GM12878 (cell line): ENCODE measurements around the gene PAPPA. TPM values are rescaled to one million over a fixed set of nuclear protein-coding genes. Genes with fewer than 3 reads are reported as not detected.

Experiments used
- CTCF ChIP-seq, 3 experiments: IDR thresholded peaks in 2 of 3; conservative IDR thresholded peaks in 1 of 3; 2 replicates each; pipeline ENCODE4 v1.5.1; 2011; ENCODE audit warnings: low read depth in 3 of 3, low read length in 3 of 3, mild to moderate bottlenecking in 3 of 3, control low read depth in 2 of 3, moderate library complexity in 2 of 3, inconsistent platforms in 1 of 3, mixed read lengths in 1 of 3; ENCODE audit not compliant: control insufficient read depth in 2 of 3, insufficient read depth in 1 of 3; ENCODE audit errors: extremely low read depth in 1 of 3
- E2F4 ChIP-seq: IDR thresholded peaks from 2 replicates; pipeline ENCODE4 v1.6.1; 2012; ENCODE audit warnings: low read depth, low read length, improper control_type of control experiment
- FOXM1 ChIP-seq: IDR thresholded peaks from 2 replicates; pipeline ENCODE4 v1.6.1; 2012; ENCODE audit warnings: low read depth, mild to moderate bottlenecking, inconsistent platforms, low read length, moderate library complexity
- HCFC1 ChIP-seq: fragments of 150-350 bp; IDR thresholded peaks from 2 replicates; pipeline ENCODE4 v1.6.1; 2014; ENCODE audit warnings: low read length
- MAX ChIP-seq: IDR thresholded peaks from 2 replicates; pipeline ENCODE4 v1.6.1; 2012; ENCODE audit warnings: low read depth, low read length, improper control_type of control experiment
- MEF2A ChIP-seq: IDR thresholded peaks from 2 replicates; pipeline ENCODE4 v1.6.1; 2011; ENCODE audit warnings: low read depth, mild to moderate bottlenecking, low read length, moderate library complexity; ENCODE audit not compliant: insufficient read depth
- NFIC ChIP-seq: IDR thresholded peaks from 2 replicates; pipeline ENCODE4 v1.6.1; 2012; ENCODE audit warnings: low read depth, mild to moderate bottlenecking, inconsistent platforms, low read length, moderate library complexity
- NFYB ChIP-seq: IDR thresholded peaks from 2 replicates; pipeline ENCODE4 v1.6.1; 2011; ENCODE audit warnings: low read depth, mild to moderate bottlenecking, low read length, improper control_type of control experiment, moderate library complexity; ENCODE audit not compliant: insufficient read depth
- ZBTB4 ChIP-seq: fragments of 450-650 bp; formaldehyde crosslinking; IDR thresholded peaks from 2 replicates; pipeline ENCODE4 v1.4.0; 2022; ENCODE audit warnings: mild to moderate bottlenecking, moderate library complexity
- ZZZ3 ChIP-seq: IDR thresholded peaks from 2 replicates; pipeline ENCODE4 v1.6.1; 2011; ENCODE audit warnings: low read depth; ENCODE audit not compliant: control insufficient read depth, insufficient read length
- polyA plus RNA-seq, 11 experiments: library from polyadenylated mRNA; depleted of rRNA in 4 of 11; unstranded in 6 of 11; stranded (reverse) in 5 of 11; fragments of >200 nt; fragmentation: Nextera tagmentation in 4 of 11; fragmentation: Illumina TruSeq in 1 of 11; extraction: Ambion mirVana in 4 of 11; extraction: Trizol in 1 of 11; gene quantifications; 1 replicate in 1 of 11; 2 replicates in 10 of 11; pipeline versions ENCODE4 v1.2.1 to v1.2.3, GENCODE V29; 2011 to 2016; ENCODE audit warnings: inconsistent platforms in 2 of 11, missing spikeins in 2 of 11, low read depth in 1 of 11
- total RNA-seq, 4 experiments: library from RNA; depleted of rRNA in 3 of 4; stranded (reverse); fragments of >200 nt in 3 of 4; fragmentation: Illumina TruSeq in 1 of 4; extraction: Trizol in 1 of 4; gene quantifications; 2 replicates each; pipeline versions ENCODE4 v1.2.1 to v1.2.3, GENCODE V29; 2013 to 2021

Gene PAPPA
- total and polyA plus RNA-seq, 10 of the 15 experiments (the other 5 are each of a cell fraction or from before 2014, with no cell fraction given), result under 0.01 to 0.19 (median 0.02) TPM; not detected in 4

GRCh38 chr9:116234081-116234480 is 80.5 kb downstream of the PAPPA start (continued):
- TF ChIP-seq CTCF (IDR thresholded peaks at IDR 0.05 in 2 of 3, conservative IDR thresholded peaks at IDR 0.05 in 1 of 3; ENCODE audit: control insufficient read depth in 2 of 3, extremely low read depth in 1 of 3, insufficient read depth in 1 of 3, low read depth in 3 of 3, low read length in 3 of 3) (no peak), HCFC1 (no peak), E2F4 (no peak), NFYB (no peak), MEF2A (no peak), ZZZ3 (no peak), MAX (no peak), FOXM1 (no peak), ZBTB4 (CRISPR knock-in tag) (no peak), NFIC (no peak)
